Stomach (tissue), 4 donors: Measurements from ENCODE around the gene GRIP2.

Experiments
- CTCF ChIP-seq, 7 experiments: fragments of 450-650 bp in 4 of 7; fragments of 200-600 bp in 3 of 7; sonication (generic) in 3 of 7; IDR thresholded peaks; one replicate each; pipeline ENCODE4 v1.5.1; 2016 to 2019; ENCODE audit warnings: antibody characterized with exemption in 7 of 7, control low read depth in 2 of 7, mild to moderate bottlenecking in 1 of 7
- EP300 ChIP-seq: sonication (generic); formaldehyde crosslinking; IDR thresholded peaks from one replicate; pipeline ENCODE4 v1.6.1; 2017; ENCODE audit warnings: antibody characterized with exemption
- POLR2A ChIP-seq, 4 donors: fragments of 450-650 bp; IDR thresholded peaks; one replicate each; pipeline ENCODE4 v1.6.1; 2016; ENCODE audit warnings: antibody characterized with exemption in 4 of 4, control low read depth in 2 of 4, mild to moderate bottlenecking in 1 of 4, moderate library complexity in 1 of 4

GRCh38 chr3:14543446-14543845 is 3.3 kb upstream of the GRIP2 start:
- no peak for TF ChIP-seq CTCF (IDR thresholded peaks at IDR 0.05)
- TF ChIP-seq EP300: no peak
- no peak for TF ChIP-seq POLR2A (IDR thresholded peaks at IDR 0.05)
